DOHH2 (cell line): ENCODE results near the gene SCN1A.

Experiments
- CTCF ChIP-seq: fragments of 200-600 bp; sonication (generic); IDR thresholded peaks from one replicate; pipeline ENCODE4 v1.5.1; 2014; ENCODE audit warnings: antibody characterized with exemption, mild to moderate bottlenecking, low read depth, low read length; ENCODE audit not compliant: poor library complexity, severe bottlenecking
- EZH2phosphoT487 ChIP-seq: fragments of 200-600 bp; sonication (generic); IDR thresholded peaks from 2 replicates; pipeline ENCODE4 v1.6.1; 2017; ENCODE audit warnings: borderline replicate concordance, mild to moderate bottlenecking, antibody characterized with exemption, low read length, moderate library complexity, mixed read lengths

- no peak for TF ChIP-seq CTCF
- no peak for TF ChIP-seq EZH2phosphoT487
Observed at GRCh38 chr2:166128156-166128505, 311 bp upstream of the SCN1A start.
